Parathyroid adenoma (tissue), 2 donors: ENCODE results near the gene TGFBR2.

ENCODE experiments used
- H2AFZ ChIP-seq: fragments of 300-600 bp; sonication (generic); one replicate; pipeline ENCODE4 v1.7.0; 2017; ENCODE audit warnings: antibody characterized with exemption, mild to moderate bottlenecking
- H3K27ac ChIP-seq: fragments of 300-600 bp; sonication (generic); one replicate; pipeline ENCODE4 v1.7.0; 2017
- H3K27me3 ChIP-seq: fragments of 300-600 bp; sonication (generic); one replicate; pipeline ENCODE4 v1.7.0; 2017; ENCODE audit warnings: low read length; ENCODE audit not compliant: control insufficient read depth, insufficient read depth
- H3K36me3 ChIP-seq: fragments of 300-600 bp; sonication (generic); one replicate; pipeline ENCODE4 v1.7.0; 2017; ENCODE audit warnings: low read length; ENCODE audit not compliant: control insufficient read depth, insufficient read depth
- H3K4me1 ChIP-seq: fragments of 300-600 bp; sonication (generic); one replicate; pipeline ENCODE4 v1.7.0; 2017; ENCODE audit warnings: control low read depth
- H3K4me2 ChIP-seq: fragments of 300-600 bp; sonication (generic); one replicate; pipeline ENCODE4 v1.7.0; 2017; ENCODE audit warnings: low read length
- H3K4me3 ChIP-seq: fragments of 300-600 bp; sonication (generic); one replicate; pipeline ENCODE4 v1.7.0; 2017; ENCODE audit warnings: low read depth, low read length
- H3K79me2 ChIP-seq: fragments of 300-600 bp; sonication (generic); one replicate; pipeline ENCODE4 v1.7.0; 2017; ENCODE audit warnings: control low read depth
- H3K9ac ChIP-seq: fragments of 300-600 bp; sonication (generic); one replicate; pipeline ENCODE4 v1.7.0; 2017; ENCODE audit warnings: mild to moderate bottlenecking
- H3K9me3 ChIP-seq: fragments of 300-600 bp; sonication (generic); one replicate; pipeline ENCODE4 v1.7.0; 2017; ENCODE audit warnings: low read length; ENCODE audit not compliant: control insufficient read depth
- CTCF ChIP-seq: fragments of 300-600 bp; sonication (generic); IDR thresholded peaks from one replicate; pipeline ENCODE4 v1.7.0; 2017; ENCODE audit warnings: antibody characterized with exemption, mild to moderate bottlenecking
- donor health status: primary hyperparathyroidism.

The TGFBR2 gene

GRCh38 chr3:30616347-30617027 is 10.1 kb downstream of the TGFBR2 start:
- Histone ChIP-seq H3K9me3 (no peaks in the 10 kb centered on the region), H3K4me3 (no peak overlapping the region), H3K36me3 (no peaks in the 10 kb centered on the region), H3K27ac (no peak overlapping the region), H3K27me3 (no peaks in the 10 kb centered on the region), H2AFZ (no peak overlapping the region), H3K4me1 (no peaks in the 10 kb centered on the region), H3K79me2 (peaks cover 3% of the 10 kb centered on the region), H3K9ac (no peak overlapping the region), H3K4me2 (no peak overlapping the region)
- no peak for TF ChIP-seq CTCF

DNA sequence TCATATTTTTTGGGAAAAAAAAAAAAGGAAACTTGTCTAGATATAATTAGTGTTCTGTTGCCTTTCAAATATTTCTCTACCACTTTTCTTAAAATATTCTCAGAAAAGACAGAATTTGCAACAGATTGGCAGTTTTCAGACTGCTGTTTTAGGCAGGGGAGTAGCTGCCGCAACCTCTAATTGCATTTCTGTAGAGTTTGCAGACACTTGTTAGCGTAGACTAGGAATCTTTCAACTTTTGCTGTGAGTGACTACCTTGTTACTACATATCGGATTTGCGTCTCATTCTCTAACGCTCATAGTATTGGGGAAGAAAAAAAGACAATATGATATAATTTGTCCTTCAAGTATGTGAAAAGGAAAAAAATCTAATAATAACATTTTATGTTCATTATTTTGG is 10.7 kb downstream of the TGFBR2 start:
- H3K27ac ChIP-seq = no peak overlapping the region
- no peak overlapping the region for H2AFZ ChIP-seq
- no peak overlapping the region for H3K4me3 ChIP-seq
- no peak overlapping the region for H3K9ac ChIP-seq
- H3K79me2 ChIP-seq = peaks cover 3% of the 10 kb centered on the region
- H3K27me3 ChIP-seq = no peaks in the 10 kb centered on the region
- H3K4me2 ChIP-seq = no peak overlapping the region
- no peak for TF ChIP-seq CTCF
- no peaks in the 10 kb centered on the region for H3K36me3 ChIP-seq
- H3K9me3 ChIP-seq = no peaks in the 10 kb centered on the region
- no peaks in the 10 kb centered on the region for H3K4me1 ChIP-seq

- Histone ChIP-seq H3K9me3 (no peaks in the 10 kb centered on the region), H3K4me3 (no peak overlapping the region), H3K9ac (no peak overlapping the region), H3K36me3 (no peaks in the 10 kb centered on the region), H3K4me1 (no peaks in the 10 kb centered on the region), H3K79me2 (peaks cover 3% of the 10 kb centered on the region), H3K27me3 (no peaks in the 10 kb centered on the region), H3K4me2 (no peak overlapping the region), H3K27ac (no peak overlapping the region), H2AFZ (no peak overlapping the region)
- TF ChIP-seq CTCF = no peak
Observed at GRCh38 chr3:30617653-30618052, 11.3 kb downstream of the TGFBR2 start.

DNA sequence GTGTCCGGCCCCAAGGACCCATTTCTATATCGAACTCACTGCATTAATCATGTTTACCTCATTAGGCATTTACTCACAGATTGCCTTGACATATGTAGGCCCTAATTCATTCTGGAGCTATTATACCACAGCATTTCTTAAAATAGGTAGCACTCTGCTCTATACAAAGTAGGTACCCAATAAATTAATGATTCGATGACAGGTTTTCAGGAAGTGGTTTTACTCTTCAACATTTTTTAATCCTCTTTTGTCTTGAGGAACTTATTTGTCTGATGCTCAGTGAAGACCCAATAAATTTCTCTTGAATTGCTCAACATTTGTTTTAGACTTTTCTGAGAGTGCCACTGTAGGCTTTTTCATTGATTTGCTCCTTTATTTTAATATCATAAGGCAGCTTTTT is 12.1 kb downstream of the TGFBR2 start:
- H3K4me3 ChIP-seq = no peak overlapping the region
- no peak for TF ChIP-seq CTCF

GRCh38 chr3:30619318-30619717 is 12.9 kb downstream of the TGFBR2 start:
- no peaks in the 10 kb centered on the region for H3K9me3 ChIP-seq
- H3K4me1 ChIP-seq = no peaks in the 10 kb centered on the region
- no peaks in the 10 kb centered on the region for H3K36me3 ChIP-seq
- H3K27ac ChIP-seq = no peak overlapping the region
- H3K27me3 ChIP-seq = no peaks in the 10 kb centered on the region
- no peak overlapping the region for H3K9ac ChIP-seq
- no peak for TF ChIP-seq CTCF
- no peak overlapping the region for H2AFZ ChIP-seq
- no peak overlapping the region for H3K4me2 ChIP-seq
- H3K79me2 ChIP-seq = peaks cover 3% of the 10 kb centered on the region
- H3K4me3 ChIP-seq = no peak overlapping the region

More for the DNA sequence above, 12.1 kb downstream of the TGFBR2 start:
- no peak overlapping the region for H3K27ac ChIP-seq
- no peak overlapping the region for H3K4me2 ChIP-seq
- no peaks in the 10 kb centered on the region for H3K27me3 ChIP-seq
- no peaks in the 10 kb centered on the region for H3K9me3 ChIP-seq
- H3K9ac ChIP-seq = no peak overlapping the region
- no peak overlapping the region for H2AFZ ChIP-seq
- H3K79me2 ChIP-seq = peaks cover 3% of the 10 kb centered on the region
- no peaks in the 10 kb centered on the region for H3K36me3 ChIP-seq
- no peaks in the 10 kb centered on the region for H3K4me1 ChIP-seq
